GM18499 (cell line): ENCODE measurements around the gene NUDT8.
"Not testable (repeated sequence)": the region's sequence is repeated elsewhere in the genome, so short reads cannot be mapped to it uniquely, and the experiment has no call there.

Source experiments
- ATAC-seq: cut with Tn5 transposase; IDR thresholded peaks from one replicate; pipeline ENCODE4 v1.9.1; 2021; ENCODE audit warnings: moderate number of reproducible peaks; ENCODE audit not compliant: insufficient read depth, unreplicated experiment

The NUDT8 gene

GRCh38 chr11:67599149-67599548, 30.6 kb downstream of the NUDT8 start:
- ATAC-seq, result no peak

GRCh38 chr11:67597963-67598362, 31.8 kb downstream of the NUDT8 start:
- ATAC-seq, result not testable (repeated sequence)

GRCh38 chr11:67597458-67597857, 32.3 kb downstream of the NUDT8 start:
- not testable (repeated sequence) for ATAC-seq

GRCh38 chr11:67596753-67597300, 32.9 kb downstream of the NUDT8 start:
- ATAC-seq, result no peak

GRCh38 chr11:67594480-67594879, 35.3 kb downstream of the NUDT8 start:
- no peak for ATAC-seq

- no peak for ATAC-seq
Observed at GRCh38 chr11:67593565-67593905, 36.2 kb downstream of the NUDT8 start.

GRCh38 chr11:67592880-67593564, 36.7 kb downstream of the NUDT8 start:
- ATAC-seq, result no peak

GRCh38 chr11:67588899-67589415, 40.8 kb downstream of the NUDT8 start:
- ATAC-seq, result not testable (repeated sequence)

GRCh38 chr11:67588136-67588503, 41.6 kb downstream of the NUDT8 start:
- ATAC-seq, result no peak

- no peak for ATAC-seq
Observed at GRCh38 chr11:67586568-67587250, 43.0 kb downstream of the NUDT8 start.

- ATAC-seq, result no peak
Observed at GRCh38 chr11:67585911-67586310, 43.8 kb downstream of the NUDT8 start.

GRCh38 chr11:67584881-67585873, 44.6 kb downstream of the NUDT8 start:
- ATAC-seq, result no peak

GRCh38 chr11:67584205-67584880, 45.4 kb downstream of the NUDT8 start:
- no peak for ATAC-seq

GRCh38 chr11:67583247-67584204, 46.2 kb downstream of the NUDT8 start, which contains the start of gene GSTP1:
Gene GSTP1 (plus strand): TSS chr11:67583812. CDS start chr11:67583844, 32 bp downstream.
- ATAC-seq, result no peak

- no peak for ATAC-seq
Observed at GRCh38 chr11:67582011-67582410, 47.7 kb downstream of the NUDT8 start.

GRCh38 chr11:67581469-67581868, 48.3 kb downstream of the NUDT8 start:
- no peak for ATAC-seq

- ATAC-seq, result no peak
Observed at GRCh38 chr11:67577951-67578350, 51.8 kb downstream of the NUDT8 start.
